Ramos (cell line): ENCODE measurements around the gene SWI5.

ENCODE experiments used
- in situ Hi-C: fragments of 300-500 bp; cut with MboI; formaldehyde crosslinking; loops from one replicate; pipeline ENCODE4 v1.14.3; 2022; ENCODE audit warnings: low sequenced_read_pairs; ENCODE audit not compliant: unreplicated experiment

SWI5 gene

DNA sequence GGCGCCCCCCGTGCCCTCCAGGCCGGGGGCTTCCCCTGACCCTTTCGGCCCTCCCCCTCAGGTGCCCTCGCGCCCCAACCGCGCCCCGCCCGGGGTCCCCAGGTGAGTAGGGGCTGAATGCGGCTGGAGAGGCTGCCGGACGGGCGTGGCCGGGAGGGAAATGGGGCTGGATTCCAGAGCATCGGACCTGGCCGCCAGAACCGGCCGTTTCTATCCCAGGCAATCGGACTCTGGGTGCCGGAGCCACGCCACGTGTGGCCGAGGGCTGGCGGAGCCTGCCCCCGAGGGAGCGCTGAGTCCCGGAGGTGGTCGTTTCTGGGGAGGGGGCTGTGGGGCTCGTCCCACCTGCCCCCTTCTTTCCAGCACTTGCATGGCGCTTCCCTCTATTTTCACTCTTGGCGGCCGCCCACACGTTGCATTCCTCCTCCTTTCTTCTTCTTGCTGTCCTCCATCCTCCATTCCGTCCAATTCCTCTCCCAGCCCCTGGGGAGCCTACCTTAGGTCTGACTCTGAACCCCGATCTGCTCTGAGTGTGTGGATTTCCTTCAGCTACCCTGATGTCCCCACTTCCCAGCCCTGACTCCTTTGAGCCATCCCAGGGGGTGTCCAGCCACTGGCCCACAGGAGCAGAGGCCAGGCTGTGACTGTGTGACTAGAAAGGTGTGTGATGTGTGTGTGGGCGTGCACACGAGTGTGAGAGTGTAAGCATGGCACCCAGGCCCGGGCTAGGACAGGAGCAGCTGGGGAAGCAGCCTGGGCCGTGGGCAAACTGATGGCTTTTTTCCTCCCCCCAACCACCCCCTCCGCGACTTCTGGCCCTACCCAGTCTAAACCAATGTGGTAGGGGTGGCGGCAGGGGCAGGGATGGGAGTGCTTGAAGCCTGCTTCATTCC, 25.0 kb upstream of the SWI5 start:
- in situ Hi-C loops = no loop called here

- in situ Hi-C loops = no loop called here
Observed at GRCh38 chr9:128251732-128252100, 24.4 kb upstream of the SWI5 start.

GRCh38 chr9:128252317-128253139, 23.5 kb upstream of the SWI5 start:
- in situ Hi-C loops = no loop called here

DNA sequence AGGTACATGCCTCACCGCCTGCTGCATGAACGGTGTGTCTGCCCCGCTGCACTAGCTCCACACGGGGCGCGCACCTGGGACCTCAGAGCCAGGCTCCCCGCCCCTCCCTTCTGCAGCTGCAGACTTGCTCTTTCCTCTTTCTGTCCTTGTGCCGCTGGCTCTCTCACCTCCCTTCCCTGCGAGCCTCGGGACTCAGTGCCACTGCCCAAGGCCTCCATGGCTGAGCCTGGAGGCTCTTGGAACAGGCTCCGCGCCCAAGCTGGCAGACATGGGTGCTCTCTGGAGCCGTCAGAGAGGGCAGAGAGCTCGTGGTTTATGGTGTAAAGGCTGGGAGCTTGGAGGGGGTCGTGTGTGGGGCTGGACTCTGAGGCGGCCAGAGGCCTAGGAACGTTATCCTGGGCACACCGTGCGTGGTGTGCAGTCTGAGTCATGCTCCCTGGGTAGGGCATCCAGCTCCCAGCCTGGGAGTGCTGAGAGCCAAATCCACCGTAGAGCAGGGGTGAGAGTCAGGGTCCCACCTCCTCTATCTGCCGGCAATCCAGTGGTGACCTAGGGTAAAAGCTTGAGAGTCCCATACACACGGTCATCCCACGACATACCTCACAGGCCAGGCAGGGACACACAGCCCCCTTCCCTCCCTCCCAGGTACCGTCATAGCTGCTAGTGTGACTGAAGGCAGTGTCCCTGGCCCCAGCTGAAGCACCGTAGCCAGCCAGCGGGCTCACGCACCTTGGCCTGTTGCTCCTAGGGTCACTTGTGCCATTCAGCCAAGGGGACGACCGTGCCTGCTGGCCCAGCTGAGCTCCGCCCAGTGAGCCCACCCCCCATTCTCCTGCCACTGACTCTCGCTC, 22.7 kb upstream of the SWI5 start:
- in situ Hi-C loops = no loop called here

GRCh38 chr9:128253991-128254346, 22.1 kb upstream of the SWI5 start:
- in situ Hi-C loops = no loop called here

- in situ Hi-C loops = no loop called here
Observed at GRCh38 chr9:128254362-128254761, 21.7 kb upstream of the SWI5 start.

DNA sequence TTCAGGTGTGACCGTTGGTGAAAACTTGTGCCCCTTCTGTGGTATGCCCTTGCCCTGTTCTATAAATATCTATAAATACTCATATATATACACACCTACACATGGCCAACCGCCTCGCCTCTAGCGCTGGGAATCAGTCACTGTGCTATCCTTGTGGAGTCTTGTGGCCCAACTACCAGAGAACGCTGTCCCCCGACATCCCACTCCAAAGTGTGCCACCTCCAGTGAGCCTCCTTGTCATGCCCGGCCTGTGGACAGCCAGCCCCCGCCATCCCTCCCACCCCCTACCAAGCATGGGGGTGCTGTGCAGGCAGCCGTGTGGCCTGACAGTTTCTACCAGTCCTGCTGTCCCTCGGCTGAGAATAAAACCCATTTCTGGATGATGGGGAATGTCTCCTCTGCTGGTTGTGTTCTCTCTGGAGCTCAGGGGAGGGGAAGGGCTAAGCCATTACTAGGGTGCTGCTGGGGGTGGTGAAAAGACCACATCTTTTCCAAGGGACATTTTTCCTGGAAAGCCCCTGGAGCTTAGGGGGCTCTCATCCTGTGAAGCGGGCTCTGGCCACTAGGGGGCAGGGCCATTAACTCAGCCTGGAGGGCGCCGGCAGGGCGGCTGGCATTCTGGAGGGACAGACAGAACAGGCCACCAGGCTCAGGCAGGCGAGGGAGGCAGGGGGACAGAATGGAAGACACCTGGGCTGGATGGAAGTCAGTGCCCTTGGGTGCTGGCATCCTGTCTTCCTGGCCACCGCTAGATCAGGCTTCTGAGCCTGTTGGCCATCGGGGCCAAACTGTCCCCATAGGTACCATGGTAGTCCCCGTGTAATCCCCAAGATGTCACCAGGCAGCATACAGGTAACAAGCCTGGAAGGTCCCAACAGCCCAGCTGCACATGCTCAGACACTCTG, 21.0 kb upstream of the SWI5 start:
- in situ Hi-C loops = no loop called here

DNA sequence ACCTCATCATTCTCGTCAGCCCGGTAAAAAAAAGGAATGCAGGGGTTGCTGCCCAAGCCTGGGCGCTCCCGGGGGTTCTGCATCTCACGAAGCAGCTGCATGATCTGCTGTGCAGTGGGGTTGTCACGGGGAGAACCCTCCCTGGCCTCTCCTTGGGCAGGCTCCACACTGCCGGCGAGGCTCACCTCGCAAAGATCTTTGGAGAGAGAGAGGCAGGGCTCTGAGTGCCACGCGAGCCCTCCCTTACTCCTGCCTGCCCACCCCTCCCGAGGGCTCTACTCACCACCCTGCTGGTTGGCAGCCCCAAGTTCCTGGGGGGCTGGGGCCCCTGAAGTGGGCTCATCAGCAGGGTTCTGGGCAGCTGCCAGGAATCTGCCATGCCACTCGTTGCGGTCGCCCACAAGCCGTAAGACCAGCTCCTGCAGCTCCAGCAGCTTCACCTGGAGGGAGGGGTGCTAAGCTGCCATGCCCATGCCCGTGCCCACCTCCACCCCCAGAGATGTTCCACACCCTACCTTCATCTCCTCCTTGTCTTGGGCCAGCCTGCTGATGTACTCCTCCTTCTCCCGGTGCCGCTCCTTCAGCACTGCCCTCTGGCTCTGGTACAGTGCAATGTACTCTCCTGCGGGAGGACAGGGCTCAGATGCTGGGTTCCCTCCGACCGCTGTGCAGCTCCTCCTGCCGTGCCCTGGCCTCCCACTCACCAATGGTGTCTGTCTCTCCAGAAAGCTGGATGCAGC, 18.8 kb upstream of the SWI5 start:
- in situ Hi-C loops = no loop called here

- in situ Hi-C loops = no loop called here
Observed at GRCh38 chr9:128257907-128258306, 18.2 kb upstream of the SWI5 start.

DNA sequence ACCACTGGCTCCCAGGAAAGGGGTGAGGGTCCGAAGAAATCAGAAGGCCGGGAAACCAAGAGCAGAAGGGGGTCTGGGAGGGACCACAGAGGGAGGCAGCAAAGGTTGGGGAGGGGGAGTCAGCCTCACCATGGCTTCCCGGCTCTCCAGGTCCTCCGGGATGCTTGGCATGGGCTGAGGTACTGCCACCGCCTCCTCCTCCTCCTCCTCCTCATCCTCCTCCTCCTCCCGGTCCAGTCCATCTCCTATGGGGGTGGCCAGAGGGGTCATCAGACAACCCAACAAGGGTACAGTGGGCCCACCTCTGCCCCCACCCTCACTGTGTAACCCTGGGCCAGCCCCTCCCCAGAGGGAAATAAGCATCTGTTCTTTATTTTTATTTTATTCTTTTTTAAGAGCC, 17.8 kb upstream of the SWI5 start:
- in situ Hi-C loops = no loop called here

GRCh38 chr9:128259156-128259555, 16.9 kb upstream of the SWI5 start:
- in situ Hi-C loops = no loop called here

DNA sequence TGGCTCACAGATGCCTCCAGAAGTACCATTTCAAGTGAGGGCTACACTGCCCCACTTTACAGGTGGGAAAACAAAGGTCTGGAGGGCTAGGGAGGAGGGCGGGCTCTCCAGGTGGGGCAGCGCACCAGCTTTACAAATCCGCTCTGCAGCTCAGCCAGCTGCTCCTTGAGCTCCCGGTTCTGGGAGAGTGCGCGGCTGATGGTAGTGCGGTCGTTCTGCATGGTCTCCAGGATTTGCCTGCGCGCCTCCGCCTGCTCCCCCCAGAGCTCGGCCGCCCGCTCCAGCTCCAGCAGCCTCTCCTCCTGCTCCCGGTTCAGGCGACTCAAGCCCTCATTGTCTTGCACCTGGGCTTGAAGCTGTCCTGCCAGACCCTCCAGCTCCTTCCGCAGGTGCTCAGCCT, 15.7 kb upstream of the SWI5 start:
- in situ Hi-C loops = no loop called here

DNA sequence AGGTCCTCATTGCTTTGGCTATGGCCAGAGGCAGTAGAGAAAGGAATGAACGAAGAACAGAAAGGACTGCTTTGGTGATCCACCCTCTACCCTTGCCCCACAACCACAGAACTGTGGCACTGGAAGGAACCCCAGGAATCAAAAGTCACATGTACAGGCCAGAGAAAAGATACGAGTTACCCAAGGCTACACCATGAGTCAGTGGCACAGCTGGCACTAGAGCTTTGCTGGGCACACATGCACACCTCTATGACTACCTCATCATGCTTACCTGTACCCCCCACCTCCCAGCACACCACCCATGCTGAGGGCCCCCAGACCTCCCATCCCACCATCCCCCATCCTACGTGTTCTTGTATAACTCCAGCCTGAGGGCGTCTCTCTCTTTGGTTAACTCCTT, 13.4 kb upstream of the SWI5 start:
- in situ Hi-C loops = no loop called here

GRCh38 chr9:128265348-128265847, 10.7 kb upstream of the SWI5 start:
- in situ Hi-C loops = no loop called here

DNA sequence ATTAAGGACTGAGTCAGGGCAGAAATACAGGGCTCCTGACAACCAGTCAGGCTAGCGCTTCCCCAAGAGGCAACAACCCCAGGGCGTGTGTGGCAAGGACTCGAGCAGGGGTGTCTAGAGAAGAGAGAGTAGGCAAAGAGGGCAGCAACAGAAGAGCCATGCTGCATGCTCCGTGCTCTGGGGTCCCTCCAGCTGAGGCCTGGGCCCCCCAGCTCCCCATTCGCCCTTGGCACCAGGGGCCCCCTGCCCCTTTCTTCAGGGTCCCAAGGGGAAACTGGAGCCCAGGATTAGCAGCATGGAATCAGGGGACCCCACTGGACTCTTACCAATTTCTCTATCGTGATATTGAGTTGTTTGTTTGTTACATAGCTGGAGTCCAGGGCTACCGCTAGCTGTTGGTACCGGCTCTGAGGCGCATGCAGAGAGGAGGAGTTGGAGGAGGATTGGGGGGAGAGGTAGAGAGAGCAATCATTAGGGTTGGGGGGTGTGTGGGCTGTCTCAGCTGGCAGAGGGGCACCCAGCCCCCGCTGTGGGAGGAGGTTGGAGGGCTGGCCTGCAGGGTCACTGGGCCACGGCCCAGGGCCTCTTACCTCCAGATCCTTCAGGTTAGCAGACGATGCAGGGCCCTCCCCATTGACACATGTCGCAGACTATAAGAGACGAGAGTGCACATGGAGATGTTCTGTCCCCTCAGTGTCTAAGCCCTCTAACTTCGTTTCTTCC, 9.0 kb upstream of the SWI5 start:
- in situ Hi-C loops = no loop called here

DNA sequence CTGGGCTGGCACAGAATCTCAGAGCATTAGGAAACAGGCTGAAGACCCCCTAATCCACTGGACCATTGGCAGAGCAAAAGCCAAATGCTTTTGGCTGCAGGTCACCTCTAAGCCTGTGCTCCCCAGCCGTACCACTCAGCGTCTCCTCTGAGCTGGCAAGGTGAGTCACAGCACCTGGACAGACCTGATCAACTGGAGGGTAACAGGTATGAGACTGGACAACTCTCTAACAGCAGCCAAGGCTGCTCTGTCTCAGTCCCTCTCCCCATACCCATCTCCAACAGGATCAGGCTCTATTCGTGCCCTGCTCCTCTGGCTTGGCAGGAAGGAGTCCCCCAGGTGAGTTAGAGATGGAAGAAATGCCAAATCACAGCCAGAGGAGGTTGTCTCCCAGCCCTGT, 5.0 kb upstream of the SWI5 start:
- in situ Hi-C loops = no loop called here

DNA sequence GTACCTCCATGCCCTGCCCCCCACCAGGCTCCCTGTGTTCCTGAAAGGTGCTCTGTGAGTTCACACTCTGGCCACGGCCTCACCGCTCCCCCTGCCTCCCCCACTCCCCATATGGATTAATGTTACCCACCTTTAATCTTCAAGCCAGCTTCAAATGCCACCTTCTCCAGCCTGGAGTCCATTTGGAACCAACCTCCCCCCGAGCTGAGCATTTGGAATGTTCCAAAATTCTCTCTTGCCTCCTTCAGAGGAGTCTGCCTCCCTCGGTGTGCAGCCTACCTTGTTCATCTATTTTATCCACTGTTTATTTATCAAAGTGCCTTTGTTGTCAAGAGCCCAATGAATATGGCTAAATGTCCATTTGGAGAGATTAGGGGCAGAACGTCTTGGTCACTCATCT, 4.6 kb upstream of the SWI5 start:
- in situ Hi-C loops = no loop called here

- in situ Hi-C loops = no loop called here
Observed at GRCh38 chr9:128274245-128274644, 1.8 kb upstream of the SWI5 start.
